GM18508 (cell line): ENCODE results near the gene ALDH8A1.
A peak's percentile ranks its signal among the peaks of the same experiment; 100 is the strongest.

ENCODE experiments used
- ATAC-seq: cut with Tn5 transposase; IDR thresholded peaks from one replicate; pipeline ENCODE4 v1.9.1; 2021; ENCODE audit warnings: moderate number of reproducible peaks; ENCODE audit not compliant: insufficient read depth, unreplicated experiment

Gene ALDH8A1

GRCh38 chr6:134880487-134881190 lies 69.3 kb downstream of the ALDH8A1 start:
- ATAC-seq: no peak

- no peak for ATAC-seq
Measured at GRCh38 chr6:134878136-134878535, 71.8 kb downstream of the ALDH8A1 start.

GRCh38 chr6:134875367-134875766 lies 74.5 kb downstream of the ALDH8A1 start:
- no peak for ATAC-seq

GRCh38 chr6:134873500-134874388 lies 76.2 kb downstream of the ALDH8A1 start:
- no peak for ATAC-seq

- peak; percentile 83 for ATAC-seq
Measured at GRCh38 chr6:134870677-134871498, 79.0 kb downstream of the ALDH8A1 start.

GRCh38 chr6:134868812-134869211 lies 81.1 kb downstream of the ALDH8A1 start:
- no peak for ATAC-seq
